ENCODE results near the gene TMEM184B.

Gene TMEM184B

GRCh38 chr22:38175206-38176118, 97.3 kb downstream of the TMEM184B start:
- Histone ChIP-seq H3F3A (ENCODE audit: control insufficient read depth, insufficient read depth) (peaks cover 4% of the 10 kb centered on the region; the same call in 1 of the 2 replicates), H3K4me3 (ENCODE audit: low read length) (no peak overlapping the region), H3K4me1 (ENCODE audit: control insufficient read depth, low read length) (peaks cover 23% of the 10 kb centered on the region), H4K20me1 (ENCODE audit: control insufficient read depth, insufficient read depth, low read depth, low read length) (no peaks in the 10 kb centered on the region), H3K9me2 (replicated peaks; ENCODE audit: control insufficient read depth, low read length) (no peaks in the 10 kb centered on the region), H3K9me3 (ENCODE audit: control insufficient read depth, insufficient read depth, low read length) (no peaks in the 10 kb centered on the region), H3K27ac (ENCODE audit: low read depth, low read length) (no peak overlapping the region), H3K36me3 (ENCODE audit: control insufficient read depth, low read length) (no peaks in the 10 kb centered on the region), H3K4me2 (ENCODE audit: low read length) (no peak overlapping the region), H3K27me3 (ENCODE audit: control insufficient read depth, low read length) (no peaks in the 10 kb centered on the region), H3K79me2 (ENCODE audit: control insufficient read depth, low read length) (peaks cover 11% of the 10 kb centered on the region)
- no peak for TF ChIP-seq EZH2phosphoT487 (IDR thresholded peaks at IDR 0.05; ENCODE audit: borderline replicate concordance, low read length)
- no peak for TF ChIP-seq CTCF (IDR thresholded peaks at IDR 0.05; ENCODE audit: low read depth, low read length, poor library complexity, severe bottlenecking)

DNA sequence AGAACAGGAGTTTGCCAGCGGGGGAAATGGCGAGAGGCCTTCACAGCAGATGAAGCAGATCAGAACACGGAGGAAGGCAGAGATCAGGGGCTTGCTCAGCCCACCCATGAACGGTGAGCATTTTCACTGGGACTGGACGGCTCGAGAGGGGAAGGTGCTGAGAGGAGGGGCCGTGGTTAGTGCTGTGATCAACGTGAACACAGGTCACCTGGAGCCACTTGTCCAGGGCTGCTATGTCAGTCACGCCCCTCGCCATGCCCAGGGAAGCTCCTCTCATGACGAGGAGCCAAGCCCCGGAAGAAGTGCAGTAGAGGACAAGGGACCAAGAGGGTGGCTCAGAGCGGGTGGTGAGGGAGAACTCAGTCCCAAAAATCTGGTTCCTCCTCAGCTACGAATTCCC, 98.2 kb downstream of the TMEM184B start:
- Histone ChIP-seq H3K4me1 (ENCODE audit: control insufficient read depth, low read length) (peaks cover 15% of the 10 kb centered on the region), H3K79me2 (ENCODE audit: control insufficient read depth, low read length) (peaks cover 4% of the 10 kb centered on the region; the same call in 1 of the 2 replicates), H4K20me1 (ENCODE audit: control insufficient read depth, insufficient read depth, low read depth, low read length) (no peaks in the 10 kb centered on the region), H3F3A (ENCODE audit: control insufficient read depth, insufficient read depth) (peaks cover 4% of the 10 kb centered on the region; the same call in 1 of the 2 replicates), H3K4me2 (ENCODE audit: low read length) (no peak overlapping the region), H3K36me3 (ENCODE audit: control insufficient read depth, low read length) (no peaks in the 10 kb centered on the region), H3K27ac (ENCODE audit: low read depth, low read length) (no peak overlapping the region), H3K27me3 (ENCODE audit: control insufficient read depth, low read length) (no peaks in the 10 kb centered on the region), H3K9me2 (replicated peaks; ENCODE audit: control insufficient read depth, low read length) (no peaks in the 10 kb centered on the region), H3K9me3 (ENCODE audit: control insufficient read depth, insufficient read depth, low read length) (no peaks in the 10 kb centered on the region), H3K4me3 (ENCODE audit: low read length) (no peak overlapping the region)
- TF ChIP-seq CTCF (IDR thresholded peaks at IDR 0.05; ENCODE audit: low read depth, low read length, poor library complexity, severe bottlenecking) (no peak), EZH2phosphoT487 (IDR thresholded peaks at IDR 0.05; ENCODE audit: borderline replicate concordance, low read length) (no peak)

DNA sequence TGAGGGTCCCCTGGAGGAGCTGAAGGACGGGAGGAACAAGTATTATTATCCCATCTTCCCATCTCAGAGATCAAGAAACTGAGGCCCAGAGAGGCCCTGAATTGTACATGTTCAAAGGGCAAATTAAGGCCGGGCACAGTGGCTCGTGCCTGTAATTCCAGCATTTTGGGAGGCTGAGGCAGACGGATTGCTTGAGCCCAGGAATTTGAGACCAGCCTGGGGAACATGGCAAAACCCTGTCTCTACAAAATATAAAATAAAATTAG, 99.2 kb downstream of the TMEM184B start:
- H3K27me3 ChIP-seq (ENCODE audit: control insufficient read depth, low read length): no peaks in the 10 kb centered on the region
- no peaks in the 10 kb centered on the region for H3F3A ChIP-seq (ENCODE audit: control insufficient read depth, insufficient read depth)
- no peaks in the 10 kb centered on the region for H3K9me3 ChIP-seq (ENCODE audit: control insufficient read depth, insufficient read depth, low read length)
- no peak overlapping the region for H3K4me2 ChIP-seq (ENCODE audit: low read length)
- H4K20me1 ChIP-seq (ENCODE audit: control insufficient read depth, insufficient read depth, low read depth, low read length): no peaks in the 10 kb centered on the region
- H3K4me1 ChIP-seq (ENCODE audit: control insufficient read depth, low read length): peaks cover 15% of the 10 kb centered on the region
- no peak overlapping the region for H3K4me3 ChIP-seq (ENCODE audit: low read length)
- H3K79me2 ChIP-seq (ENCODE audit: control insufficient read depth, low read length): no peaks in the 10 kb centered on the region
- TF ChIP-seq EZH2phosphoT487 (IDR thresholded peaks at IDR 0.05; ENCODE audit: borderline replicate concordance, low read length) (no peak), CTCF (IDR thresholded peaks at IDR 0.05; ENCODE audit: low read depth, low read length, poor library complexity, severe bottlenecking) (no peak)
- no peaks in the 10 kb centered on the region for H3K9me2 ChIP-seq (replicated peaks; ENCODE audit: control insufficient read depth, low read length)
- no peak overlapping the region for H3K27ac ChIP-seq (ENCODE audit: low read depth, low read length)
- no peaks in the 10 kb centered on the region for H3K36me3 ChIP-seq (ENCODE audit: control insufficient read depth, low read length)
